ENCODE measurements around the gene NUAK1. TPM values are rescaled to one million over a fixed set of nuclear protein-coding genes. Genes with fewer than 3 reads are reported as not detected.

Gene NUAK1
- total RNA-seq, 1 experiment from 2014 or later = 7.0 TPM

- no peak for DNase-seq (ENCODE audit: low read depth)
Observed at GRCh38 chr12:106130474-106131113, 8.2 kb downstream of the NUAK1 start.

- DNase-seq (ENCODE audit: low read depth) = no peak
Observed at GRCh38 chr12:106128585-106129328, 10.0 kb downstream of the NUAK1 start.

DNA sequence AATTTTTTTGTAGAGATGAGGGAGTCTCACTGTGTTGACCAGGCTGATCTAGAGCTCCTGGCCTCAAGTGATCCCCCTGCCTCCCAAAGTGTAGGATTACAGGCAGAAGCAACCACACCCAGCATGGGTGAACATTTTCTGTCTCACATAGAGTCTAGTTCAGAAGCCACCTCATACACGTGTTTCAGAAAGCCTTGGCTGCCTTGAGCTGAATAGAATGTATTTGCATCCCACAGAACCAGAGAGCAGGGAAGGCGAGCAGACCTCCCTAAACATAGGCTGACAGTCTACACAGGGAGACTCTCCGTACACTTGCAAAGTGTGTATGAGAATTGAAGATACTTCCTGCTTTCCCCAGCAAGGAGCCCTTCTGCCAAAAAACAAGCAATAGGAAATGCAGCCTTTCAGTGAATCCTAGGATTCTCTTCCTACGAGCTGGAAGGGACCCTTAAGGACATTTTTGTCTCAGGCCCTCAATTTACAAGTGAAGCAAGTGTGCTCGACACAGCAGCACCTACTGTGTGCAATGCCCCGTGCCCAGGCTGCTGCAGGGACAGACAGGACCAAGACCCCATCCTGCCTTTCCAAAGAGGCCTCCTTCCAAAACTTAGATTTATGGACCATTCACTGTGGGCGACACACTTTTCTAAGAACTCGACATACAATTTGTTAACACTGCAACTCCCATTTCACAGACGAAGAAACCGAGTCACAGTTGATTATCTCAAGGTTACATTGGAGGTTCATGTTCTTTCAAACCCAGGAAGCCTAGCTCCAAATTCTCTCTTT, 11.2 kb downstream of the NUAK1 start:
- no peak for DNase-seq (ENCODE audit: low read depth)

GRCh38 chr12:106126441-106127337, 12.1 kb downstream of the NUAK1 start:
- DNase-seq (ENCODE audit: low read depth) = no peak

GRCh38 chr12:106125351-106126095, 13.2 kb downstream of the NUAK1 start:
- no peak for DNase-seq (ENCODE audit: low read depth)

DNA sequence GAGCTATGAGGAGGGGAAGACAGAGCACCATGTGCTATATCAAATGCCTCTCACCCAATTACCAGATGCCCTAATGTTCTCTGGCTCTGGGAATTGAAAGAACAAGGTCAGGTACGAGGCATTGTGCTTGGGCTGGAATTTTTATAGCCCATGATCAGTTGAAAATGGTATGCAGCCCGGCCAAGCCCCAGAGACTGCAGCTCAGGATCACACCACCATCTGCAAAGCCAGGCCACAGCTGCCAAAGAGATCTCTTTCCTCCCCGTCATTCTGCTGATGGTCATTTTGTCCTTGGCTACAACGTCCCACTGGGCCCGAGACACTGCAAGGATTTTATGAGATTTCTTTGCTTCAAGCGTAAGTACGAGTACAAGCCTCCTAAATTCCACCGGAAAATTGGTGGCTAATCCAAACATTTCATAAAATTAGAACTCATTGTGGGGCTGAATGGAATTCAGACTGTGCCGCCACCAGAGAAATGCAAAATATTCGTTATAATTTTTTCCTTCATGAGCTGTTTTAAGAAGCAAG, 15.1 kb downstream of the NUAK1 start:
- peak; percentile 68 for DNase-seq (ENCODE audit: low read depth)

- DNase-seq (ENCODE audit: low read depth) = no peak
Observed at GRCh38 chr12:106123110-106123509, 15.6 kb downstream of the NUAK1 start.

DNA sequence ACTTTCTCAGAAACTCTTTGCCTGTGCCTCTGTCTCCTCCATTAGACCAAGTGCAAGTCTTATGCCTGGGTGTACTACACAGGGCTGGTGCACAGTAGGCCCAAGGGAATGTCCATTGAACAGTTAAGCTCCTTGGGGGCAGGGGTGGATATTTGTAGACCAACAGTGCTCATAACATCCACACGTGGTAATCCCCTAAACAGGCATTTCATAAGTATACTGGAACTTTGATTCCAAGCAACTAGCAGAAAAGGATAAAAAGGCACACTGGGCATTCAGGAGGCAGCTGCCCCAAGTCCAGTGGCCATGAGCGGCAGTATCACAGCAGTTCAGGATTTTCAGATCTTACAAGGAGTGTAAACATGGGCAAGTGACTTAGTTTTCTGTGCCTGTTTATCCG, 16.8 kb downstream of the NUAK1 start:
- no peak for DNase-seq (ENCODE audit: low read depth)

GRCh38 chr12:106120519-106121105, 18.1 kb downstream of the NUAK1 start:
- no peak for DNase-seq (ENCODE audit: low read depth)

GRCh38 chr12:106119301-106119700, 19.5 kb downstream of the NUAK1 start:
- DNase-seq (ENCODE audit: low read depth) = no peak

GRCh38 chr12:106118381-106119130, 20.2 kb downstream of the NUAK1 start:
- DNase-seq (ENCODE audit: low read depth) = peak; percentile 77

DNA sequence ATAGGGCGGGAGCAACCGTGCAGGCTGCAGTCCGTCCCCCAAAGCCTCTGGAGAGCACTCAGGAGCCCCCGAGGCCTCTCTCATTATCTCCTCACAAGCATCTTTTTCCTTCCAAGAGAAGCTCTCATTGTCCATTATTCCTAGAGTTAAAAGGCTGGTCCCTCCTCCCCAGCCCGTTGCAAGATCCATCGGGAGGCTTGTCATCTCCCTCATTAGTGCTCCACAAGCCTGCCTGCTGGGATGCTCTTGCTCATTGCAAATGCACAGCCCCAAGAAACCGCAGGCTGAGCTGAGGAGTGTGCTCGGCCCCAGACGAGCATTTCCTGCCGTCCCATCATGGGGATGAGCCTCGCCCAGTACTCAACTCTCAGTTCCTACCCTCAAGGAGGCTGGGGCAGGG, 23.3 kb downstream of the NUAK1 start:
- DNase-seq (ENCODE audit: low read depth) = peak; percentile 70

GRCh38 chr12:106114447-106115068, 24.2 kb downstream of the NUAK1 start:
- peak; percentile 44 for DNase-seq (ENCODE audit: low read depth)

- no peak for DNase-seq (ENCODE audit: low read depth)
Observed at GRCh38 chr12:106113824-106114446, 24.8 kb downstream of the NUAK1 start.

- no peak for DNase-seq (ENCODE audit: low read depth)
Observed at GRCh38 chr12:106113446-106113823, 25.3 kb downstream of the NUAK1 start.

GRCh38 chr12:106113042-106113441, 25.7 kb downstream of the NUAK1 start:
- peak; percentile 88 for DNase-seq (ENCODE audit: low read depth)

DNA sequence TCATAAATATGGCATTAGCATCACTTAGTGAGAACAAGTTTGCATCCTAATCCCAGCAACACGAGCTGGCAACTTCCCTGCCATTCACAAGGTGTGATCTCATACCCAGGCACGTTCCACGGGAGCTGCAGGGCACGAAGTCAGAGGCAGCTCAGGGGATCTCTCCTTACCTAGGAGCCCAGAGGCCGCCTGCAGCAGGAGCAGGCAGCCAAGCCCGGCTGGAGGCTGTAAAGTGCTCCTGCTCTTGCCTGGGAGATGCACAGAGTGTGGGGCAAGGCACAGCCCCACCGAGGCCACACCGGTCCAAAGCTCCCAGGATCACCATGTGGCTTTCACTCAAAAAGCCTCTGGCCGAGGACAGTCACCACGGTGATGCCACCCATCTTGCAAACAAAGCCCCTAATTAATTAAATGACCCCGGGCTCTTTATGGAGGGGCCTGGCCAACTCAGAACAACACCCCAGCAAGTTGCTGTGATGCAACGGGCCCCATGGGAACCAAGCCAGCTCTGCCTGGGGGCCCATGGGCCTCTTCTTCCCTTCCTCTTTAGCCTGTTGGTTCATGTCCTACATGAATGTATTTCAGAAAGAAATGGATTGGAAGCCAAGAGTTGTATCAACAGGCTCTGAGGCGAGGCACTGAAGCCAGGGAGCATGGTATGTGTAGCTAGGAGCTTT, 26.5 kb downstream of the NUAK1 start:
- DNase-seq (ENCODE audit: low read depth) = peak; percentile 79

All from RPMI7951 (cell line).